ENCODE measurements around the gene PGAP3.

DNA sequence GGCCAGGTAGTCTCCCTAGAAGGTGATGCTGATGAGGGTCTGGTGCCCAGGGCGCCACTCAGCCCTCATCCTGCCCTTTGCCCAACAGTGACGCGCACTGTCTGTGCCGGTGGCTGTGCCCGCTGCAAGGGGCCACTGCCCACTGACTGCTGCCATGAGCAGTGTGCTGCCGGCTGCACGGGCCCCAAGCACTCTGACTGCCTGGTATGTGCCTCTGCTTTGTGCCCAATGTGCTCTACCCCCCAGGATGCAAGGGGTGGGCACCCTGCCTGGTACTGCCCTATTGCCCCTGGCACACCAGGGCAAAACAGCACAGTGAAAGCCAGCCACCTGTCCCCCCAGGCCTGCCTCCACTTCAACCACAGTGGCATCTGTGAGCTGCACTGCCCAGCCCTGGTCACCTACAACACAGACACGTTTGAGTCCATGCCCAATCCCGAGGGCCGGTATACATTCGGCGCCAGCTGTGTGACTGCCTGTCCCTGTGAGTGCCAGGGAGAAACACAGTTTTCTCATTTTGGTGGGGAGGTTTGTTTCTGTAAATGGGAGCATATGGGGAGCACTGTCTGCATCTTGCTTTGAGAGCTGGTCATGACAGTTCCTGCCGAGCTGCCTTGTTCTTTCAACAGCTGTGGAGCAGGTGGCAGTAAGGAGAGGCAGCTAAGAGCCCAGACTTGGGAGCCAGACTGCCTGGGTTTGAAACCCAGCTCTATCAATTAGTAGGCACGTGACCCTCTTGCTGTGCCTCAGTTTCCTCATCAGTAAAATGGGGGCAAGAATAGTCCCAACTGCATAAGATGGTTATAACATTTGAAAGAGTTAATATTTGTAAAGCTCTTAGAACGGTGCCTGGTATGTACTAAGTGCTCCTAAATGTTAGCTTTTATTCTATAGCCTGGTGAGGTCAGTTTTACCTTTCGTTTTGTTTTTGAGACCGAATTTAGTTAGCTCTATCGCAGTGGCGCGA, 22.4 kb upstream of the PGAP3 start:
- TF ChIP-seq, protein P1, sequence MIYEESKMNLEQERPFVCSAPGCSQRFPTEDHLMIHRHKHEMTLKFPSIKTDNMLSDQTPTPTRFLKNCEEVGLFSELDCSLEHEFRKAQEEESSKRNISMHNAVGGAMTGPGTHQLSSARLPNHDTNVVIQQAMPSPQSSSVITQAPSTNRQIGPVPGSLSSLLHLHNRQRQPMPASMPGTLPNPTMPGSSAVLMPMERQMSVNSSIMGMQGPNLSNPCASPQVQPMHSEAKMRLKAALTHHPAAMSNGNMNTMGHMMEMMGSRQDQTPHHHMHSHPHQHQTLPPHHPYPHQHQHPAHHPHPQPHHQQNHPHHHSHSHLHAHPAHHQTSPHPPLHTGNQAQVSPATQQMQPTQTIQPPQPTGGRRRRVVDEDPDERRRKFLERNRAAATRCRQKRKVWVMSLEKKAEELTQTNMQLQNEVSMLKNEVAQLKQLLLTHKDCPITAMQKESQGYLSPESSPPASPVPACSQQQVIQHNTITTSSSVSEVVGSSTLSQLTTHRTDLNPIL (CRISPR knock-in tag; IDR thresholded peaks at IDR 0.05; ENCODE audit: low read depth) = no peak
- no peak for TF ChIP-seq BACH2 (CRISPR knock-in tag; IDR thresholded peaks at IDR 0.05; ENCODE audit: borderline replicate concordance)
- TF ChIP-seq TOX (CRISPR knock-in tag; IDR thresholded peaks at IDR 0.05; ENCODE audit: borderline replicate concordance) = no peak
- TF ChIP-seq, protein P2, sequence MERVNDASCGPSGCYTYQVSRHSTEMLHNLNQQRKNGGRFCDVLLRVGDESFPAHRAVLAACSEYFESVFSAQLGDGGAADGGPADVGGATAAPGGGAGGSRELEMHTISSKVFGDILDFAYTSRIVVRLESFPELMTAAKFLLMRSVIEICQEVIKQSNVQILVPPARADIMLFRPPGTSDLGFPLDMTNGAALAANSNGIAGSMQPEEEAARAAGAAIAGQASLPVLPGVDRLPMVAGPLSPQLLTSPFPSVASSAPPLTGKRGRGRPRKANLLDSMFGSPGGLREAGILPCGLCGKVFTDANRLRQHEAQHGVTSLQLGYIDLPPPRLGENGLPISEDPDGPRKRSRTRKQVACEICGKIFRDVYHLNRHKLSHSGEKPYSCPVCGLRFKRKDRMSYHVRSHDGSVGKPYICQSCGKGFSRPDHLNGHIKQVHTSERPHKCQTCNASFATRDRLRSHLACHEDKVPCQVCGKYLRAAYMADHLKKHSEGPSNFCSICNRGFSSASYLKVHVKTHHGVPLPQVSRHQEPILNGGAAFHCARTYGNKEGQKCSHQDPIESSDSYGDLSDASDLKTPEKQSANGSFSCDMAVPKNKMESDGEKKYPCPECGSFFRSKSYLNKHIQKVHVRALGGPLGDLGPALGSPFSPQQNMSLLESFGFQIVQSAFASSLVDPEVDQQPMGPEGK (CRISPR knock-in tag; IDR thresholded peaks at IDR 0.05; ENCODE audit: borderline replicate concordance) = no peak
- TF ChIP-seq GLIS3 (CRISPR knock-in tag; IDR thresholded peaks at IDR 0.05) = no peak
- TF ChIP-seq, protein P3, sequence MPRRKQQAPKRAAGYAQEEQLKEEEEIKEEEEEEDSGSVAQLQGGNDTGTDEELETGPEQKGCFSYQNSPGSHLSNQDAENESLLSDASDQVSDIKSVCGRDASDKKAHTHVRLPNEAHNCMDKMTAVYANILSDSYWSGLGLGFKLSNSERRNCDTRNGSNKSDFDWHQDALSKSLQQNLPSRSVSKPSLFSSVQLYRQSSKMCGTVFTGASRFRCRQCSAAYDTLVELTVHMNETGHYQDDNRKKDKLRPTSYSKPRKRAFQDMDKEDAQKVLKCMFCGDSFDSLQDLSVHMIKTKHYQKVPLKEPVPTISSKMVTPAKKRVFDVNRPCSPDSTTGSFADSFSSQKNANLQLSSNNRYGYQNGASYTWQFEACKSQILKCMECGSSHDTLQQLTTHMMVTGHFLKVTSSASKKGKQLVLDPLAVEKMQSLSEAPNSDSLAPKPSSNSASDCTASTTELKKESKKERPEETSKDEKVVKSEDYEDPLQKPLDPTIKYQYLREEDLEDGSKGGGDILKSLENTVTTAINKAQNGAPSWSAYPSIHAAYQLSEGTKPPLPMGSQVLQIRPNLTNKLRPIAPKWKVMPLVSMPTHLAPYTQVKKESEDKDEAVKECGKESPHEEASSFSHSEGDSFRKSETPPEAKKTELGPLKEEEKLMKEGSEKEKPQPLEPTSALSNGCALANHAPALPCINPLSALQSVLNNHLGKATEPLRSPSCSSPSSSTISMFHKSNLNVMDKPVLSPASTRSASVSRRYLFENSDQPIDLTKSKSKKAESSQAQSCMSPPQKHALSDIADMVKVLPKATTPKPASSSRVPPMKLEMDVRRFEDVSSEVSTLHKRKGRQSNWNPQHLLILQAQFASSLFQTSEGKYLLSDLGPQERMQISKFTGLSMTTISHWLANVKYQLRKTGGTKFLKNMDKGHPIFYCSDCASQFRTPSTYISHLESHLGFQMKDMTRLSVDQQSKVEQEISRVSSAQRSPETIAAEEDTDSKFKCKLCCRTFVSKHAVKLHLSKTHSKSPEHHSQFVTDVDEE (CRISPR knock-in tag; IDR thresholded peaks at IDR 0.05) = no peak
- TF ChIP-seq, protein P4, sequence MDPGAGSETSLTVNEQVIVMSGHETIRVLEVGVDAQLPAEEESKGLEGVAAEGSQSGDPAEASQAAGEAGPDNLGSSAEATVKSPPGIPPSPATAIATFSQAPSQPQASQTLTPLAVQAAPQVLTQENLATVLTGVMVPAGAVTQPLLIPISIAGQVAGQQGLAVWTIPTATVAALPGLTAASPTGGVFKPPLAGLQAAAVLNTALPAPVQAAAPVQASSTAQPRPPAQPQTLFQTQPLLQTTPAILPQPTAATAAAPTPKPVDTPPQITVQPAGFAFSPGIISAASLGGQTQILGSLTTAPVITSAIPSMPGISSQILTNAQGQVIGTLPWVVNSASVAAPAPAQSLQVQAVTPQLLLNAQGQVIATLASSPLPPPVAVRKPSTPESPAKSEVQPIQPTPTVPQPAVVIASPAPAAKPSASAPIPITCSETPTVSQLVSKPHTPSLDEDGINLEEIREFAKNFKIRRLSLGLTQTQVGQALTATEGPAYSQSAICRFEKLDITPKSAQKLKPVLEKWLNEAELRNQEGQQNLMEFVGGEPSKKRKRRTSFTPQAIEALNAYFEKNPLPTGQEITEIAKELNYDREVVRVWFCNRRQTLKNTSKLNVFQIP (CRISPR knock-in tag; IDR thresholded peaks at IDR 0.05; ENCODE audit: borderline replicate concordance, low read depth) = no peak

Measured in SK-N-SH treated with all-trans-retinoic acid at 6 μM for 48 hours (cell line).